HL-60 (cell line): ENCODE measurements around the gene USF1.

ENCODE experiments used
- DNase-seq, 2 experiments: peaks; one replicate each; pipeline ENCODE4 v3.0.0-alpha.2; 2010 to 2020; ENCODE audit warnings: low read depth in 1 of 2, low spot score in 1 of 2
- H3K27ac ChIP-seq: fragments of 250-450 bp; sonication (Bioruptor Pico); replicated peaks from 2 replicates; pipeline ENCODE4 v1.5.1; 2020; ENCODE audit warnings: mild to moderate bottlenecking, moderate library complexity
- H3K27me3 ChIP-seq: fragments of 250-450 bp; sonication (Bioruptor Pico); 2 replicates; pipeline ENCODE4 v1.5.1; 2021; ENCODE audit warnings: mild to moderate bottlenecking, moderate library complexity; ENCODE audit not compliant: insufficient read depth, poor library complexity, severe bottlenecking
- H3K4me3 ChIP-seq: replicated peaks from 2 replicates; pipeline ENCODE4 v1.5.1; 2011; ENCODE audit warnings: mild to moderate bottlenecking, control low read depth, low read length; ENCODE audit not compliant: insufficient read depth
- CTCF ChIP-seq: IDR thresholded peaks from one replicate; pipeline ENCODE4 v1.5.1; 2011; ENCODE audit warnings: low read length, control low read depth, inconsistent platforms; ENCODE audit not compliant: insufficient read depth
- GABPA ChIP-seq: IDR thresholded peaks from 2 replicates; pipeline ENCODE4 v1.6.1; 2012; ENCODE audit warnings: low read depth
- POLR2AphosphoS5 ChIP-seq: IDR thresholded peaks from 2 replicates; pipeline ENCODE4 v1.6.1; 2012; ENCODE audit warnings: low read depth
- SPI1 ChIP-seq: IDR thresholded peaks from 2 replicates; pipeline ENCODE4 v1.6.1; 2012; ENCODE audit warnings: low read depth, mild to moderate bottlenecking, borderline replicate concordance
- TF ChIP-seq, protein P1 (sequence below): IDR thresholded peaks from 2 replicates; pipeline ENCODE4 v1.6.1; 2012; ENCODE audit warnings: low read depth; ENCODE audit not compliant: insufficient replicate concordance

Gene USF1

DNA sequence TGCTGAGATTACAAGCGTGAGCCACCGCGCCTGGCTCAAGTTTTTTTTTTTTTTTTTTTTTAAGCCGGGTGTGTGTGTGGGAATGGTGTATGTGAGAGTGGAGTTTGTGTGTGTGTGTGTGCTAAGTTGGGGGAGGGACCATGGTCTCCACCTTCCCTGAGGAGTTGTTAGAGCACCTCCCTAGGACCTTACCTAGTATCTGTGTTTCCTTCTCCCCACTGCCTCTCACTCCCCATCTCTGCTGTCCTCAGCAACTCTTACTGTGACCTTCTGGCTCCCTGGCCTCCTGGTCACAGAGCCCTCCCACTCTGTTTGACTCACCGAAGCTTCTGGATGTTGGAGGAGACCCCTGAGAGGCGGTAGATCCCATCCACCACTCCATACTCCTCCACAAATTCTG lies 13.5 kb upstream of the USF1 start:
- no peak for TF ChIP-seq SPI1
- TF ChIP-seq GABPA = no peak
- TF ChIP-seq, protein P1, sequence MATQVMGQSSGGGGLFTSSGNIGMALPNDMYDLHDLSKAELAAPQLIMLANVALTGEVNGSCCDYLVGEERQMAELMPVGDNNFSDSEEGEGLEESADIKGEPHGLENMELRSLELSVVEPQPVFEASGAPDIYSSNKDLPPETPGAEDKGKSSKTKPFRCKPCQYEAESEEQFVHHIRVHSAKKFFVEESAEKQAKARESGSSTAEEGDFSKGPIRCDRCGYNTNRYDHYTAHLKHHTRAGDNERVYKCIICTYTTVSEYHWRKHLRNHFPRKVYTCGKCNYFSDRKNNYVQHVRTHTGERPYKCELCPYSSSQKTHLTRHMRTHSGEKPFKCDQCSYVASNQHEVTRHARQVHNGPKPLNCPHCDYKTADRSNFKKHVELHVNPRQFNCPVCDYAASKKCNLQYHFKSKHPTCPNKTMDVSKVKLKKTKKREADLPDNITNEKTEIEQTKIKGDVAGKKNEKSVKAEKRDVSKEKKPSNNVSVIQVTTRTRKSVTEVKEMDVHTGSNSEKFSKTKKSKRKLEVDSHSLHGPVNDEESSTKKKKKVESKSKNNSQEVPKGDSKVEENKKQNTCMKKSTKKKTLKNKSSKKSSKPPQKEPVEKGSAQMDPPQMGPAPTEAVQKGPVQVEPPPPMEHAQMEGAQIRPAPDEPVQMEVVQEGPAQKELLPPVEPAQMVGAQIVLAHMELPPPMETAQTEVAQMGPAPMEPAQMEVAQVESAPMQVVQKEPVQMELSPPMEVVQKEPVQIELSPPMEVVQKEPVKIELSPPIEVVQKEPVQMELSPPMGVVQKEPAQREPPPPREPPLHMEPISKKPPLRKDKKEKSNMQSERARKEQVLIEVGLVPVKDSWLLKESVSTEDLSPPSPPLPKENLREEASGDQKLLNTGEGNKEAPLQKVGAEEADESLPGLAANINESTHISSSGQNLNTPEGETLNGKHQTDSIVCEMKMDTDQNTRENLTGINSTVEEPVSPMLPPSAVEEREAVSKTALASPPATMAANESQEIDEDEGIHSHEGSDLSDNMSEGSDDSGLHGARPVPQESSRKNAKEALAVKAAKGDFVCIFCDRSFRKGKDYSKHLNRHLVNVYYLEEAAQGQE = no peak
- TF ChIP-seq POLR2AphosphoS5 = no peak
- TF ChIP-seq CTCF = no peak
- Histone ChIP-seq H3K4me3 (no peak overlapping the region), H3K27ac (no peak overlapping the region), H3K27me3 (no peaks in the 10 kb centered on the region)
- DNase-seq = no peak

DNA sequence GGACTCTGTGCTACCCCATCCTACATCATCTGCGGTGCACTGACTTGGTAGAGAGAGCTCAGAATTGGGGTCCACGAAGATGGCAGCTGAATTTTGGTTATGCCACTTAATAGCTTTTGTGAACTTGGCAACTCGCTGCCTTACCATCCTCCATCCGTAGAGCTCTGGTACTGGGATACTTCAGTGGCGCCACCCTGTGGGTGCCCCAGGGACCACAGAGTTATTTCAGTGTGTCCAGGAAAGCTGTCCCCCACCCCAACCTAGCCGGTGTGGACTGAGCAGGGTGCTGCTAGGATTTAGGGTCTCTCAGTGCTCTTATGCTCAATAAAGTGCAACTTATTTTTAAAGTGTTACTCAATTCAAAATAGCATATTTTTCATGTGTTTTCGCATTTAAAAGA lies 9.0 kb upstream of the USF1 start:
- H3K4me3 ChIP-seq = no peak overlapping the region
- DNase-seq = no peak
- H3K27me3 ChIP-seq = no peaks in the 10 kb centered on the region
- TF ChIP-seq SPI1 = no peak
- TF ChIP-seq POLR2AphosphoS5 = no peak
- TF ChIP-seq, protein P1 = no peak
- no peak for TF ChIP-seq GABPA
- TF ChIP-seq CTCF = no peak
- no peak overlapping the region for H3K27ac ChIP-seq

DNA sequence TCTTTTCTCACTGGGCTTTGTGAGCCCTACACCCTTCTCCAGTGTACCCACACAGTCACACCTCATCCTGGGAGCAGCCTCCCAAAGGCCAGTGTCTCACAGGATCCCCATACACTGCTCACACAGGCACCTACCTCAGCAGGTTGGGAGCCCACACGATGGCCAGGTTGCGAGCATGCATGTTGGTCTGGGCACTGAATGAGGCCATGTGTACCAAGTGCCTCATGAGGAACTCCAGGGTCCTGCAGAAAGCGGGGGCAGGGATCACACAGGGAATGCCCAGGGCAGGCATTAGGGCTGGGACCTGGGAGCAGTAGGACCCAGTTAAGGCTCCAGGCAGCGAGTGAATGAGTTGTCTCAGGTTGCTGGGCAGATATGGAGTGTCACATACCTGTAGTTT lies 8.5 kb upstream of the USF1 start:
- H3K4me3 ChIP-seq = no peak overlapping the region
- TF ChIP-seq POLR2AphosphoS5 (no peak), GABPA (no peak), CTCF (no peak), SPI1 (no peak)
- TF ChIP-seq, protein P1 = no peak
- no peak for DNase-seq
- H3K27me3 ChIP-seq = no peaks in the 10 kb centered on the region
- H3K27ac ChIP-seq = no peak overlapping the region
